HepG2 (cell line): ENCODE data around the gene SPIRE1. TPM values are rescaled to one million over a fixed set of nuclear protein-coding genes. Genes with fewer than 3 reads are reported as not detected.

ENCODE experiments used
- ATAC-seq: fragments of 200-7000 bp; cut with Tn5 transposase; 3 replicates; pipeline ENCODE4 v1.9.1; 2020; ENCODE audit warnings: mild to moderate bottlenecking, moderate library complexity
- BruUV-seq: library from RNA; stranded (reverse); fragments of 400-500 nt; replicated peaks from 2 replicates; lab custom pipeline; 2021; lab: Mats Ljungman, UMichigan
- CTCF ChIA-PET: fragments of 300-600 bp; formaldehyde crosslinking; extraction: SDS; loops from one replicate; lab custom pipeline; 2021; ENCODE audit warnings: low total read pairs, inconsistent platforms, low intra/inter-chr PET ratio; lab: Yijun Ruan, JAX
- POLR2A ChIA-PET: fragments of 350-600 bp; sonication (Branson Sonifier 250); formaldehyde crosslinking; loops from one replicate; lab custom pipeline; 2020; ENCODE audit warnings: antibody characterized with exemption, inconsistent platforms; lab: Yijun Ruan, JAX
- DNase-seq: peaks from one replicate; pipeline ENCODE4 v3.0.0-alpha.2; 2015; ENCODE audit warnings: low spot score
- FAIRE-seq: peaks from 3 replicates; lab custom pipeline; 2011; peaks lifted over from hg19 to GRCh38; lab: Jason Lieb, UNC
- H2AFZ ChIP-seq: one replicate; pipeline ENCODE4 v1.6.1; 2011; ENCODE audit warnings: low read length, inconsistent platforms
- H3K27ac ChIP-seq: fragments of 300-600 bp; 3 replicates; pipeline ENCODE4 v1.8.0; 2011; ENCODE audit warnings: mixed run types, mild to moderate bottlenecking, mixed read lengths, low read length, inconsistent platforms; ENCODE audit not compliant: insufficient read depth; ENCODE audit errors: extremely low read length
- H3K27me3 ChIP-seq, 2 experiments: fragments of 200-600 bp in 1 of 2; 2 replicates in 1 of 2; 3 replicates in 1 of 2; pipeline versions ENCODE4 v1.6.0 to v1.8.0; 2011; ENCODE audit warnings: low read length in 2 of 2, mild to moderate bottlenecking in 2 of 2, moderate library complexity in 2 of 2, inconsistent platforms in 1 of 2; ENCODE audit not compliant: insufficient read depth in 2 of 2, control insufficient read depth in 1 of 2
- H3K36me3 ChIP-seq, 2 experiments: fragments of 200-600 bp in 1 of 2; replicated peaks in 1 of 2; 2 replicates in 1 of 2; 3 replicates in 1 of 2; pipeline versions ENCODE4 v1.5.1 to v1.8.0; 2011; ENCODE audit warnings: low read length in 2 of 2, inconsistent platforms in 1 of 2; ENCODE audit not compliant: insufficient read depth in 2 of 2, control insufficient read depth in 1 of 2
- H3K4me1 ChIP-seq: 2 replicates; pipeline ENCODE4 v1.5.1; 2012; ENCODE audit warnings: low read length, inconsistent platforms; ENCODE audit not compliant: insufficient read depth
- H3K4me2 ChIP-seq: 2 replicates; pipeline ENCODE4 v1.6.0; 2011; ENCODE audit warnings: low read depth, low read length, inconsistent platforms
- H3K4me3 ChIP-seq, 3 experiments: fragments of 200-600 bp in 1 of 3; sonication (generic), shearing (Covaris generic) in 1 of 3; replicated peaks in 1 of 3; 2 replicates each; pipeline ENCODE4 v1.5.1; 2011 to 2016; ENCODE audit warnings: low read length in 3 of 3, inconsistent platforms in 2 of 3, low read depth in 2 of 3, mild to moderate bottlenecking in 2 of 3, control low read depth in 1 of 3, mixed read lengths in 1 of 3; ENCODE audit not compliant: insufficient read depth in 1 of 3
- H3K79me2 ChIP-seq: one replicate; pipeline ENCODE4 v1.6.1; 2011; ENCODE audit warnings: low read length, inconsistent platforms; ENCODE audit not compliant: insufficient read depth
- H3K9ac ChIP-seq: 2 replicates; pipeline ENCODE4 v1.6.0; 2011; ENCODE audit warnings: mild to moderate bottlenecking, low read depth, low read length, inconsistent platforms; ENCODE audit not compliant: insufficient read depth
- H3K9me3 ChIP-seq: 2 replicates; pipeline ENCODE4 v1.5.1; 2012; ENCODE audit warnings: mild to moderate bottlenecking, low read length
- H4K20me1 ChIP-seq: 2 replicates; pipeline ENCODE4 v1.6.0; 2011; ENCODE audit warnings: inconsistent platforms, mild to moderate bottlenecking, low read length, moderate library complexity; ENCODE audit not compliant: insufficient read depth
- AKAP8 ChIP-seq: sonication (generic); formaldehyde crosslinking; IDR thresholded peaks from 2 replicates; pipeline ENCODE4 v1.5.1; 2020; ENCODE audit warnings: mild to moderate bottlenecking, missing genetic modification reagents
- BCL6 ChIP-seq: IDR thresholded peaks from 2 replicates; pipeline ENCODE4 v1.6.1; 2016; ENCODE audit warnings: missing genetic modification reagents, missing compliant biosample characterization
- BRD4 ChIP-seq: sonication (generic); formaldehyde crosslinking; IDR thresholded peaks from 2 replicates; pipeline ENCODE4 v1.4.0; 2020; ENCODE audit warnings: missing genetic modification reagents
- EED ChIP-seq: sonication (generic); formaldehyde crosslinking; IDR thresholded peaks from 2 replicates; pipeline ENCODE4 v1.5.0; 2020; ENCODE audit warnings: mild to moderate bottlenecking, missing genetic modification reagents
- HIC2 ChIP-seq: sonication (generic); formaldehyde crosslinking; IDR thresholded peaks from 2 replicates; pipeline ENCODE4 v1.9.0; 2022; ENCODE audit warnings: low read depth, missing genetic modification reagents
- HOXD1 ChIP-seq: sonication (generic); formaldehyde crosslinking; IDR thresholded peaks from 2 replicates; pipeline ENCODE4 v1.5.0; 2020; ENCODE audit warnings: missing genetic modification reagents
- NRL ChIP-seq: sonication (generic); formaldehyde crosslinking; IDR thresholded peaks from 2 replicates; pipeline ENCODE4 v1.5.0; 2020; ENCODE audit warnings: missing genetic modification reagents, mild to moderate bottlenecking, moderate library complexity, borderline replicate concordance
- STAG1 ChIP-seq: sonication (generic); formaldehyde crosslinking; IDR thresholded peaks from 2 replicates; pipeline ENCODE4 v1.4.0; 2020; ENCODE audit warnings: missing genetic modification reagents
- ZBTB4 ChIP-seq: sonication (generic); formaldehyde crosslinking; IDR thresholded peaks from 2 replicates; pipeline ENCODE4 v1.4.0; 2020; ENCODE audit warnings: missing genetic modification reagents, mild to moderate bottlenecking, borderline replicate concordance
- ZNF569 ChIP-seq: sonication (generic); formaldehyde crosslinking; IDR thresholded peaks from 2 replicates; pipeline ENCODE4 v1.5.0; 2020; ENCODE audit warnings: mild to moderate bottlenecking, missing genetic modification reagents, moderate library complexity, borderline replicate concordance
- ZSCAN22 ChIP-seq: sonication (generic); formaldehyde crosslinking; IDR thresholded peaks from 2 replicates; pipeline ENCODE4 v1.4.0; 2020; ENCODE audit warnings: mild to moderate bottlenecking, missing genetic modification reagents
- WGBS: methylation state at CpG from one replicate; pipeline ENCODE4 v1.1.6; 2017; ENCODE audit warnings: low lambda C conversion rate; 5-methylcytosine and 5-hydroxymethylcytosine counted together
- in situ Hi-C: cut with HindIII; loops from 2 replicates; pipeline ENCODE4 v1.10.0; 2017; ENCODE audit warnings: low pct_unique_long_range_greater_than_20kb; ENCODE audit not compliant: extremely low pct_ligation_motif_present
- intact Hi-C: fragments of 100-400 bp; cut with micrococcal nuclease; formaldehyde crosslinking; loops from one replicate; pipeline ENCODE4 v1.10.0; 2022; ENCODE audit not compliant: unreplicated experiment
- polyA plus RNA-seq, 8 experiments: library from polyadenylated mRNA; depleted of rRNA in 3 of 8; stranded (reverse) in 7 of 8; unstranded in 1 of 8; fragments of >200 nt; fragmentation: Illumina TruSeq in 4 of 8; extraction: Trizol in 4 of 8; gene quantifications; 2 replicates each; pipeline versions ENCODE4 v1.2.1 to v1.2.3, GENCODE V29; 2011 to 2016; ENCODE audit warnings: low read depth in 4 of 8, missing spikeins in 1 of 8, mixed read lengths in 1 of 8; ENCODE audit not compliant: insufficient read depth in 1 of 8
- total RNA-seq, 5 experiments: library from RNA; depleted of rRNA; stranded (reverse); fragments of >200 nt; fragmentation: Illumina TruSeq; extraction: Trizol; gene quantifications; 2 replicates each; pipeline ENCODE4 v1.2.3, GENCODE V29; 2016; ENCODE audit warnings: low read depth in 1 of 5
- TF ChIP-seq, protein P1 (sequence below): sonication (generic); formaldehyde crosslinking; IDR thresholded peaks from 2 replicates; pipeline ENCODE4 v1.4.0; 2020; ENCODE audit warnings: missing genetic modification reagents
- TF ChIP-seq, protein P2 (sequence below): sonication (generic); formaldehyde crosslinking; conservative IDR thresholded peaks from 2 replicates; pipeline ENCODE4 v1.4.0; 2020; ENCODE audit warnings: missing genetic modification reagents

The SPIRE1 gene
- total and polyA plus RNA-seq, 2 of the 13 experiments (the other 11 are each of a cell fraction or from before 2014, with no cell fraction given), result 9.9 to 21.3 TPM

- BruUV-seq, result no TSS peak
- FAIRE-seq (no peak), ATAC-seq (no peak), DNase-seq (peak; percentile 35)
- peaks cover 0 to 5% of the 10 kb centered on the region in 2 experiments; a peak in 1 of 5 replicates for H3K36me3 ChIP-seq
- intact Hi-C loops, result no loop called here
- H3K4me3 ChIP-seq, result no peak overlapping the region
- no peak overlapping the region for H3K4me2 ChIP-seq
- H3K9me3 ChIP-seq, result no peaks in the 10 kb centered on the region
- POLR2A ChIA-PET, result interaction anchor here (1.0 kb wide), 2 partner anchors 30 to 46 kb away, joined by 3 read pairs; partner anchors contain the start of gene AFG3L2
- no peak overlapping the region for H2AFZ ChIP-seq
- no peak overlapping the region for H3K9ac ChIP-seq
- no peaks in the 10 kb centered on the region for H4K20me1 ChIP-seq
- H3K27me3 ChIP-seq, result no peaks in the 10 kb centered on the region
- peaks cover 2% of the 10 kb centered on the region for H3K79me2 ChIP-seq
- peaks cover 40% of the 10 kb centered on the region for H3K4me1 ChIP-seq
- in situ Hi-C loops, result no loop called here
- 91% methylated on average over 8 of the region's 9 CpGs for WGBS
- CTCF ChIA-PET, result interaction anchor here (1.4 to 2.2 kb wide), 2 partner anchors 31 to 237 kb away, joined by 4 to 5 read pairs; no protein-coding TSS in a partner anchor
- no peak overlapping the region for H3K27ac ChIP-seq
- TF ChIP-seq, protein P1, sequence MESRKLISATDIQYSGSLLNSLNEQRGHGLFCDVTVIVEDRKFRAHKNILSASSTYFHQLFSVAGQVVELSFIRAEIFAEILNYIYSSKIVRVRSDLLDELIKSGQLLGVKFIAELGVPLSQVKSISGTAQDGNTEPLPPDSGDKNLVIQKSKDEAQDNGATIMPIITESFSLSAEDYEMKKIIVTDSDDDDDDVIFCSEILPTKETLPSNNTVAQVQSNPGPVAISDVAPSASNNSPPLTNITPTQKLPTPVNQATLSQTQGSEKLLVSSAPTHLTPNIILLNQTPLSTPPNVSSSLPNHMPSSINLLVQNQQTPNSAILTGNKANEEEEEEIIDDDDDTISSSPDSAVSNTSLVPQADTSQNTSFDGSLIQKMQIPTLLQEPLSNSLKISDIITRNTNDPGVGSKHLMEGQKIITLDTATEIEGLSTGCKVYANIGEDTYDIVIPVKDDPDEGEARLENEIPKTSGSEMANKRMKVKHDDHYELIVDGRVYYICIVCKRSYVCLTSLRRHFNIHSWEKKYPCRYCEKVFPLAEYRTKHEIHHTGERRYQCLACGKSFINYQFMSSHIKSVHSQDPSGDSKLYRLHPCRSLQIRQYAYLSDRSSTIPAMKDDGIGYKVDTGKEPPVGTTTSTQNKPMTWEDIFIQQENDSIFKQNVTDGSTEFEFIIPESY, result peak; percentile 52; the same call in 1 of the 2 replicates
- TF ChIP-seq ZBTB4 (CRISPR knock-in tag) (no peak), STAG1 (CRISPR knock-in tag) (peak; percentile 38), ZNF569 (CRISPR knock-in tag) (no peak), BCL6 (CRISPR knock-in tag) (no peak), HIC2 (CRISPR knock-in tag) (peak; percentile 40; the same call in 1 of the 2 replicates), BRD4 (CRISPR knock-in tag) (no peak), NRL (CRISPR knock-in tag) (no peak), AKAP8 (CRISPR knock-in tag) (no peak), HOXD1 (CRISPR knock-in tag) (no peak), ZSCAN22 (CRISPR knock-in tag) (peak; percentile 69; the same call in 1 of the 2 replicates), EED (CRISPR knock-in tag) (no peak)
- TF ChIP-seq, protein P2, sequence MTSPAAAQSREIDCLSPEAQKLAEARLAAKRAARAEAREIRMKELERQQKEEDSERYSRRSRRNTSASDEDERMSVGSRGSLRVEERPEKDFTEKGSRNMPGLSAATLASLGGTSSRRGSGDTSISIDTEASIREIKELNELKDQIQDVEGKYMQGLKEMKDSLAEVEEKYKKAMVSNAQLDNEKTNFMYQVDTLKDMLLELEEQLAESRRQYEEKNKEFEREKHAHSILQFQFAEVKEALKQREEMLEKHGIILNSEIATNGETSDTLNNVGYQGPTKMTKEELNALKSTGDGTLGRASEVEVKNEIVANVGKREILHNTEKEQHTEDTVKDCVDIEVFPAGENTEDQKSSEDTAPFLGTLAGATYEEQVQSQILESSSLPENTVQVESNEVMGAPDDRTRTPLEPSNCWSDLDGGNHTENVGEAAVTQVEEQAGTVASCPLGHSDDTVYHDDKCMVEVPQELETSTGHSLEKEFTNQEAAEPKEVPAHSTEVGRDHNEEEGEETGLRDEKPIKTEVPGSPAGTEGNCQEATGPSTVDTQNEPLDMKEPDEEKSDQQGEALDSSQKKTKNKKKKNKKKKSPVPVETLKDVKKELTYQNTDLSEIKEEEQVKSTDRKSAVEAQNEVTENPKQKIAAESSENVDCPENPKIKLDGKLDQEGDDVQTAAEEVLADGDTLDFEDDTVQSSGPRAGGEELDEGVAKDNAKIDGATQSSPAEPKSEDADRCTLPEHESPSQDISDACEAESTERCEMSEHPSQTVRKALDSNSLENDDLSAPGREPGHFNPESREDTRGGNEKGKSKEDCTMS (CRISPR knock-in tag), result no peak
Measured at GRCh38 chr18:12422936-12423335, 235.0 kb downstream of the SPIRE1 start.
